Lung (tissue), 16 donors: ENCODE data around the gene SERPINA10. TPM values are rescaled to one million over a fixed set of nuclear protein-coding genes. Genes with fewer than 3 reads are reported as not detected.
A peak's percentile ranks its signal among the peaks of the same experiment; 100 is the strongest.

Experiments used
- ATAC-seq: fragments of 200-7000 bp; cut with Tn5 transposase; one replicate; pipeline ENCODE4 v1.9.1; 2020; ENCODE audit warnings: moderate number of reproducible peaks; ENCODE audit not compliant: insufficient read depth, low FRiP score
- DNase-seq, 3 donors: peaks; one replicate each; pipeline ENCODE4 v3.0.0-alpha.2; 2013 to 2017
- H3K27ac ChIP-seq, 2 donors: one replicate each; pipeline ENCODE4 v1.5.1; 2013; ENCODE audit warnings: mild to moderate bottlenecking in 2 of 2, moderate library complexity in 2 of 2, control low read depth in 1 of 2, inconsistent platforms in 1 of 2, low read depth in 1 of 2, low read length in 1 of 2
- H3K27me3 ChIP-seq, 3 donors: one replicate each; pipeline ENCODE4 v1.5.1; 2013; ENCODE audit warnings: low read length in 2 of 3; ENCODE audit not compliant: control insufficient read depth in 3 of 3, insufficient read depth in 3 of 3
- H3K36me3 ChIP-seq, 4 donors: one replicate each; pipeline ENCODE4 v1.5.1; 2013; ENCODE audit warnings: low read length in 4 of 4, mild to moderate bottlenecking in 1 of 4, moderate library complexity in 1 of 4; ENCODE audit not compliant: control insufficient read depth in 4 of 4, insufficient read depth in 4 of 4
- H3K4me1 ChIP-seq, 5 donors: one replicate each; pipeline ENCODE4 v1.5.1; 2013; ENCODE audit warnings: low read length in 5 of 5, mild to moderate bottlenecking in 2 of 5, moderate library complexity in 1 of 5; ENCODE audit not compliant: control insufficient read depth in 5 of 5, insufficient read depth in 5 of 5
- H3K4me3 ChIP-seq: one replicate; pipeline ENCODE4 v1.5.1; 2013; ENCODE audit warnings: mild to moderate bottlenecking, control low read depth, moderate library complexity
- H3K9ac ChIP-seq, 2 donors: one replicate each; pipeline ENCODE4 v1.5.1; 2013; ENCODE audit warnings: low read length in 2 of 2, control low read depth in 1 of 2; ENCODE audit not compliant: insufficient read depth in 1 of 2
- H3K9me3 ChIP-seq, 4 donors: one replicate each; pipeline ENCODE4 v1.5.1; 2013; ENCODE audit warnings: low read length in 3 of 4, mild to moderate bottlenecking in 1 of 4, moderate library complexity in 1 of 4; ENCODE audit not compliant: control insufficient read depth in 4 of 4, insufficient read depth in 3 of 4
- CTCF ChIP-seq: IDR thresholded peaks from 2 replicates; pipeline ENCODE4 v1.5.1; 2012; ENCODE audit warnings: mild to moderate bottlenecking; ENCODE audit errors: control extremely low read depth, extremely low read depth
- WGBS, 2 donors: extraction: QIAGEN DNeasy Blood & Tissue Kit; methylation state at CpG; one replicate each; pipeline ENCODE4 v1.1.7; 2013; 5-methylcytosine and 5-hydroxymethylcytosine counted together
- long read RNA-seq, 5 donors: transcript quantifications; one replicate each; lab custom pipeline, GENCODE V29; 2026
- polyA plus RNA-seq, 2 donors: library from polyadenylated mRNA; stranded (reverse); fragments of 200-250 nt; gene quantifications; one replicate each; pipeline ENCODE4 v1.2.1, GENCODE V29; 2013
- total RNA-seq, 2 donors: library from RNA; depleted of rRNA in 1 of 2; stranded (reverse); fragments of >200 nt in 1 of 2; gene quantifications; one replicate each; pipeline ENCODE4 v1.2.1, GENCODE V29; 2014 to 2021
- donor health status: control.
- donor health status: control.
- donor health status: Bipolar disorder and iron deficiency.
- donor health status: healthy.
- donor health status: DM: yes; HTN: yes; CAD: no.

Gene SERPINA10
- total RNA-seq (under 1 TPM in 1 of 2 donors, not detected in 1; 0.21 TPM), polyA plus RNA-seq (not detected)
- long read RNA-seq, donor 1, result 0 reads
- long read RNA-seq, donor 2, result 0 reads
- long read RNA-seq, donor 3, result 0 reads
- long read RNA-seq, donor 4, result 0 reads
- long read RNA-seq, donor 5, result 0 reads

- no peaks in the 10 kb centered on the region for H3K36me3 ChIP-seq
- no peak within 1 kb of the TSS for H3K4me3 ChIP-seq
- ATAC-seq (no peak), DNase-seq (no peak)
- no peaks in the 10 kb centered on the region for H3K4me1 ChIP-seq
- TF ChIP-seq CTCF, result no peak
- 67 to 82% methylated on average over 10 of the region's 10 CpGs for WGBS, 2 donors
- no peak within 1 kb of the TSS for H3K27ac ChIP-seq
- no peaks in the 10 kb centered on the region for H3K27me3 ChIP-seq
- H3K9ac ChIP-seq, result no peak within 1 kb of the TSS
- H3K9me3 ChIP-seq, result no peaks in the 10 kb centered on the region
These were observed at the start of gene SERPINA10 for GRCh38 chr14:94292872-94293577. SERPINA10 (minus strand) TSS chr14:94293268; CDS start chr14:94290593, 2,675 bp downstream.

GRCh38 chr14:94342334-94342934 is 49.4 kb upstream of the SERPINA10 start:
- Histone ChIP-seq H3K4me1 (peaks cover 0 to 13% (median 4%) of the 10 kb centered on the region in 5 donors), H3K9ac (no peak overlapping the region), H3K27ac (no peak overlapping the region), H3K27me3 (no peaks in the 10 kb centered on the region), H3K9me3 (no peaks in the 10 kb centered on the region), H3K36me3 (no peaks in the 10 kb centered on the region), H3K4me3 (no peak overlapping the region)
- peak; percentile 53 for ATAC-seq
- WGBS, 2 donors, result 43 to 51% methylated on average over 2 of the region's 2 CpGs
- DNase-seq, result peak; percentile 90 to 98 (median 97)
- no peak for TF ChIP-seq CTCF

- no peak for DNase-seq
- no peak for TF ChIP-seq CTCF
- ATAC-seq, result no peak
- H3K4me3 ChIP-seq, result no peak overlapping the region
- no peak overlapping the region for H3K9ac ChIP-seq
- H3K27me3 ChIP-seq, result no peaks in the 10 kb centered on the region
- no peaks in the 10 kb centered on the region for H3K9me3 ChIP-seq
- WGBS, 2 donors, result 38 to 43% methylated on average over 5 of the region's 5 CpGs
- H3K4me1 ChIP-seq, result peaks cover 0 to 13% (median 4%) of the 10 kb centered on the region in 5 donors
- H3K36me3 ChIP-seq, result no peaks in the 10 kb centered on the region
- H3K27ac ChIP-seq, result no peak overlapping the region
These were observed 48.7 kb upstream of the SERPINA10 start for GRCh38 chr14:94341656-94342333.
